ENCODE results near the gene NTM. TPM values are rescaled to one million over a fixed set of nuclear protein-coding genes. Genes with fewer than 3 reads are reported as not detected.

The NTM gene
- total and polyA plus RNA-seq, 2 of the 8 experiments (the other 6 are each of a cell fraction or from before 2014, with no cell fraction given): 13.4 to 20.0 TPM

- Histone ChIP-seq H4K5ac (ENCODE audit: insufficient read length, low read depth, low read length) (no peak overlapping the region), H2BK120ac (replicated peaks; ENCODE audit: low read depth, low read length) (no peak overlapping the region), H3K56ac (replicated peaks; ENCODE audit: insufficient read length, low read depth, low read length) (no peak overlapping the region), H3K23ac (ENCODE audit: insufficient read length) (no peak overlapping the region), H3K4me1 (replicated peaks in 1 of 4; ENCODE audit: control insufficient read depth in 3 of 4, insufficient read depth in 4 of 4, low read length in 3 of 4) (peaks cover 20 to 36% (median 29%) of the 10 kb centered on the region in 4 experiments), H3K79me2 (ENCODE audit: control insufficient read depth in 1 of 2, insufficient read depth in 2 of 2, low read length in 2 of 2) (no peaks in the 10 kb centered on the region), H3K4ac (replicated peaks; ENCODE audit: insufficient read length, low read depth, low read length) (no peak overlapping the region), H2BK15ac (ENCODE audit: low read length) (no peak overlapping the region), H2AK5ac (ENCODE audit: low read depth, low read length) (0 out of 2 replicates have a peak overlapping the region, but pooled peaks have one; percentile 43), H3K18ac (ENCODE audit: extremely low read depth, low read length) (no peak overlapping the region), H4K91ac (replicated peaks; ENCODE audit: insufficient read length, low read length) (peak overlapping the region; percentile 51), H3K27me3 (replicated peaks in 1 of 4; ENCODE audit: control insufficient read depth in 3 of 4, extremely low read depth in 1 of 4, insufficient read depth in 3 of 4, low read length in 3 of 4) (no peaks in the 10 kb centered on the region), H2BK20ac (ENCODE audit: low read length) (no peak overlapping the region), H3K9ac (replicated peaks in 1 of 4; ENCODE audit: extremely low read depth in 1 of 4, low read depth in 3 of 4, low read length in 3 of 4) (no peak overlapping the region; a peak in 1 of 7 replicates), H3K27ac (ENCODE audit: low read depth, low read length) (no peak overlapping the region), H3K14ac (ENCODE audit: insufficient read length) (no peak overlapping the region), H3K23me2 (ENCODE audit: low read depth, low read length) (no peaks in the 10 kb centered on the region; the same call in 1 of the 2 replicates), H4K20me1 (replicated peaks in 1 of 2; ENCODE audit: control insufficient read depth in 1 of 2, insufficient read depth in 2 of 2, low read length in 2 of 2) (no peaks in the 10 kb centered on the region), H3K79me1 (ENCODE audit: low read depth, low read length) (no peaks in the 10 kb centered on the region), H2BK5ac (ENCODE audit: low read depth, low read length) (no peak overlapping the region), H3K4me2 (ENCODE audit: insufficient read depth in 1 of 2, low read depth in 2 of 2, low read length in 2 of 2) (peak overlapping the region in 1 of 2 experiments; percentile 78; a peak in 1 of 4 replicates), H3K4me3 (ENCODE audit: extremely low read depth in 1 of 4, insufficient read depth in 2 of 4, low read depth in 3 of 4, low read length in 4 of 4) (no peak overlapping the region), H3K9me3 (ENCODE audit: insufficient read depth in 2 of 2, low read depth in 1 of 2, low read length in 1 of 2) (no peaks in the 10 kb centered on the region), H2BK12ac (ENCODE audit: low read depth, low read length) (0 out of 2 replicates have a peak overlapping the region, but pooled peaks have one; percentile 80), H2AFZ (ENCODE audit: low read length) (no peak overlapping the region), H4K8ac (ENCODE audit: extremely low read depth, insufficient read depth, low read length) (no peak overlapping the region; the same call in 1 of the 2 replicates), H3K36me3 (ENCODE audit: control insufficient read depth in 2 of 4, insufficient read depth in 4 of 4, low read length in 3 of 4) (no peaks in the 10 kb centered on the region)
- WGBS, 2 experiments (ENCODE audit: extremely low coverage in 1 of 2, insufficient coverage in 1 of 2, insufficient read length in 1 of 2, insufficient replicate concordance in 2 of 2, low coverage in 1 of 2, low lambda C conversion rate in 2 of 2, missing lambda C conversion rate in 1 of 2): 80% methylated on average over 13 of the region's 13 CpGs; no CpG with 5 or more reads in 1 of the 2 experiments
- ChIA-PET POLR2A (ENCODE audit: partially characterized antibody) (no interaction called here), CTCF (ENCODE audit: partially characterized antibody) (interaction anchor here (0.7 to 22.7 kb wide), 10 partner anchors 8 to 212 kb away, joined by 3 to 310 read pairs (median 4); no protein-coding TSS in a partner anchor)
- FAIRE-seq: no peak
- no peak for TF ChIP-seq CTBP2 (IDR thresholded peaks at IDR 0.05; ENCODE audit: borderline replicate concordance, insufficient read depth, insufficient read length, low read length)
- TF ChIP-seq POU5F1 (IDR thresholded peaks at IDR 0.05; ENCODE audit: low read depth, low read length): no peak
- no peak for TF ChIP-seq CHD2 (IDR thresholded peaks at IDR 0.05; ENCODE audit: low read length)
- no peak for TF ChIP-seq YY1 (IDR thresholded peaks at IDR 0.05; ENCODE audit: low read depth, low read length)
- no peak for DNase-seq (ENCODE audit: low read depth in 1 of 2, low spot score in 2 of 2)
Measured at GRCh38 chr11:131888230-131888855, 517.9 kb downstream of the NTM start.
